NCI-H446 (cell line): ENCODE results near the gene HOXB3.

Source experiments
- DNase-seq, 2 experiments: peaks; one replicate each; lab custom pipeline; 2025; lab: John Stamatoyannopoulos, UW

Gene HOXB3

GRCh38 chr17:48597778-48598631 is 8.0 kb upstream of the HOXB3 start:
- no peak for DNase-seq

GRCh38 chr17:48597528-48597777 is 7.4 kb upstream of the HOXB3 start:
- DNase-seq: no peak

DNA sequence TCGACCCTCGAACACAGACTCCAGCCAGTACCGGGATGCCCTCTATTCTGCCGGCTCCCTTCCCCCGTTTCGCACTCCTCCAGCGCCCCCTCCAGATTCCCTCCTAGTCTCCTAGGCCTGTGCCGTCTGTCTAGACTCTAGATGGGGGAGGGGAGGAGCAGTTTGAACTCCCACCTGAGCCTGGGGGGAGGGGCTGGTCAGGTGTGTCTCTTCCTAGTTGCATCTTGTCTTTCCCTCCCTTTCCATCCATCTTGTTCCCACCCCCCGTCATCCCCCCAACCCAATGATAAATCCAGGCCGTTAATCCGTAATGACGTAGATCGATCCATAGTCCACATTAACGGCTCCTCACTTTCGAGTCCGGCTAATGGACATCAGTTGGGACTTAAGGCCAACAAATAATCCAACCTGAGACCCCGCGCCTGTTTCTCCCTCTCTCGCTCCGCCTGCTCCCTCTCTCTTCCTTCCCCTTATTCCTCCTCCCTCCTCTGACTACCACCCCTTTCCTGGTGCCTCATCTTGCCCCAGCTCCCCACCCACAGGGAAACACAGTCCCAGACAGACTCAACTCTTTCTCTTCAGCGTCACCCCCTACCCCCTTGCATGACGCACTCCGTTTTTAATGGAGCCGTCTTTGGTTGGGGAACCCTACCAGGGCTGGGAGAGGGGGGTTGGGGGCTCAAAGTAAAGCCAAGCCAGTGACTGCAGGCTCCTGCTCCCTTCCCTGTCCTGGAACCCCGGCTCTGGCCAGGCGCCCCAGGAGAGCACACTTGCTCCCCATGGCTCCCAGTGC is 6.9 kb upstream of the HOXB3 start:
- DNase-seq: no peak

DNA sequence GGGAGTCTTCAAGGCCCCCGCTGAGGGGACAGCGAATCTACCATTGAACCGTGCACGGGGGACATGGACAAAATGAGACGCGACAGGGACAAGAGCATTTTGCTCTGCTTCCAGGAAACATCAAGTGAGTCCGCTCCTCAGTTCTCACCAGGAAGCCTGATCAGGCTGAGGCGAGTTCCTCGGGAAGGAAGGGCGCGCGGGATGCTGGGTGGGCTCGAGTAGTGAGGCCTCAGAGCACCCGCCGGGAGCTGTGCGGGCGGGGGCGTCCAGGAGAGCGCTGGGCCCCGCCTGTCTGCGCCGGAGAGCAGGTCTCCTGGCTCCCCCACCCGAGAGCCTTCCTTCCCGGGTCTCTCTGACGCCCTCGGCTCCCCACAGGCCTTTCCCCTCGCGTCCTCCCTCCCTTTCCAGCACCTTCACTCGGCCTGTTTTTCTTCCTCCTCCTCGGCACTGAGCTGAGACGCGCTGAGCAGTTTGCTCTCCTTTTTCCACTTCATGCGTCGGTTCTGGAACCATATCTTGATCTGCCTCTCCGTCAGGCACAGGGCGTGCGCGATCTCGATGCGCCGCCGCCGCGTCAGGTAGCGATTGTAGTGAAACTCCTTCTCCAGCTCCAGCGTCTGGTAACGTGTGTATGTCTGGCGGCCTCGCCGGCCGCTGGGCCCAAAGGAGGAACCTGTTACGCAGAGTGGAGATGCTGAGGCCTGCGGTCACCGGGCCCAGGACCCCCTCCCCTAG is 6.1 kb upstream of the HOXB3 start:
- DNase-seq: no peak

DNA sequence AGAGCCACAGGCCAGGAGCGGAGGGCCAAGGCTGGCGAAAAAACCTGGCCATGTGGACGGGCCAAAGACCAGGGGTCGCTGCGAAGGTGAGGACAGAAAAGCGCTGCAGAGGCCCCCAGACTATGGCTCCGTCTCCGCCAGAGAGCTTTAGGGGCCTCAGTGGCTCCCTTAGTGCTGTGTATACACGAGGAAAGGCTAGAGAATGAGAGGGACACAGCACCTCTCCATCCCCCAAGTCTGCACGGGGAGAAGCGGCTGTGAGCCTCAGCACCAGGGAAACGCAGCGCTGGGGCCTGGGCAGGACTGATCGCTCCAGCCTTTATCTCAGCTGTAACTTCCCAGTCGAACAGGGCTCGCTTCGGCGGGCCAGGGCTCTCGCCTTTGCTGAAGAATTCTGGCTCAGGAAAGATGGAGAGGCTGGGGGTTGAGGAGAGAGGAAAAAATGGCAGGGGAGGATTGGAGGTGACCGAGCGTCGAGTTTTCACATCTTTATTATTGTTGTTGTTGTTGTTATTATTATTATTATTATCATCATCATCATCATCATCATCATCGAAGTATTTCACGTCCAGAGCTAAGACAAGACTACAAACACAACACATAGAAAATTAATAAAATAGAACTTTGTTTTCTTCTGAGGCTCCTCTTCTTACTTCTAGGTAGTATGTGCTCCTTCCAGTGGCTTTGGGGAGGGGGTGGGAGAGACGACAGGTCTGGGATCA is 5.4 kb upstream of the HOXB3 start:
- no peak for DNase-seq

DNA sequence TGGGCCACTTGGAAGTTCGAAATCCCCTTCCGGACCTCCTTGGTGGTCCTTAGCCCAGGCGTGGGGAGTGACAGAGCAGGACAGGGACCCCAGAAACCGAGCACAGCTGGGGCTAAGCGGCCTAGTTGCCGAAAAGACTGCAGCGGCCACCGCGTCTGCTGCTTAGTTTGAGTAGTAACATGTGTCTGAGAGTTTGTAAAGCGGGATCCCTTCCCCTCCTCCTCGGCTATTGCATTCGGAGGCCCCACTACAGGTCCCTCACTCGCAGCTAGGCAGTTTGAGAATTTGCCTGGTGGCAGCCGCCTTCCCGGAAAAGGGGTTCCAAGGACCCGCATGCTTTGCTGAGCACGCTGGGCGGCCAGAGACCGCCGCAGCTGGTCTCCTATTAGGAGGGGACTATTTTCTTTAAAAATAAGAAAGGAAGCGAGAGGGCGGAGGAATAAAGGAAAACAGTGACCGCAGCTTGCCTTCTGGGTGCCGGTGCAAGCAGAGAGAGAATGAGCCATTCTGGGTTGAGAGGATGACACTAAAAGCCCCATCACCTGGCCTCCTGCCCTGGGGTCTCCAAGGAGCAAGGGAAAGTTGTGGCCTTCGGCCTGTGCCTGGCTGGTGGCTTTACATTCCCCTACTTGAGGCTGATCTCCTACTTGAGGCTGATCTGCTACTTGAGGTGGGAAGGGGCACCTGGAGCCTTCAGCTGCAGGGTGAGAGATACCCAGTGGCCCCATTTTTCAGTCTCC is 4.7 kb upstream of the HOXB3 start:
- no peak for DNase-seq

GRCh38 chr17:48593840-48594537 is 3.9 kb upstream of the HOXB3 start:
- DNase-seq: peak in 1 of 2 experiments; percentile 81

- DNase-seq: no peak
Measured at GRCh38 chr17:48593126-48593829, 3.2 kb upstream of the HOXB3 start, which contains the start of gene HOXB5. TSS of gene HOXB5 (minus strand) at chr17:48593779. CDS start at chr17:48593682, 97 bp downstream.

DNA sequence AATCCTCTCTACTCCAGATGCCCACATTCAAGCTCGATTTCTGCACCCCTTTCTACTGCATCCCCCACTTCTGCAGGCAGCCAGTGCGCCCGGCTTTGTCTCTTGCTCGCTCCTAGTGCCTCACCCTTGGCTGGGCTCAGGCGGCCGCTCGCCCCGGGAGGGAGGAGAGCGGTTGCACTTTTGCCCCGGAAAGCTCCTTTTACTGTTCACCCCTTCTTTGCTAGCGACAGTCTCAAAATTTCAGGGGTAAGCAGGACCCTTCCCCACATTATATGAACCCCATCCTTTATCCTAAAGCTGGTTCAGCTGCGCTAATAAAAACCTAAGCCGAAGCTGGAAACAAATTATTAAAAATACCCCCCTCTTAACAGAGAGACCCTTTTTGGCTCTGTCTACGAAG is 2.5 kb upstream of the HOXB3 start:
- no peak for DNase-seq

DNA sequence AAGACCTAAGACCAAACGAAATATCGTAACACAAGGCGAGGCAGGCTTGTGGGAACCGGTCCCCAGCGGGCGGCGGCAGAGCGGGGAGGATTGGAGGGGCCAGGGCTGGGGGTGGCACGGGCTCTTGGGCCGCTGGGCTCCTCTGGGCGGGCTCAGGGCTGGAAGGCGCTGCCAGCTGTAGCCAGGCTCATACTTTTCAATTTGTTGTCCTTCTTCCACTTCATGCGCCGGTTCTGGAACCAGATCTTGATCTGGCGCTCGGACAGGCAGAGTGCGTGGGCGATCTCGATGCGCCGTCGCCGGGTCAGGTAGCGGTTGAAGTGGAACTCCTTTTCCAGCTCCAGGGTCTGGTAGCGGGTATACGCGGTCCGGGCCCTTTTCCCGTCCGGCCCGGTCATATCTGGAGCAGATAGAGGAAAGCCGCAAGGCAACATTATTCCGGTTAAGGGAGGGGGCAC is 2.0 kb upstream of the HOXB3 start:
- no peak for DNase-seq

DNA sequence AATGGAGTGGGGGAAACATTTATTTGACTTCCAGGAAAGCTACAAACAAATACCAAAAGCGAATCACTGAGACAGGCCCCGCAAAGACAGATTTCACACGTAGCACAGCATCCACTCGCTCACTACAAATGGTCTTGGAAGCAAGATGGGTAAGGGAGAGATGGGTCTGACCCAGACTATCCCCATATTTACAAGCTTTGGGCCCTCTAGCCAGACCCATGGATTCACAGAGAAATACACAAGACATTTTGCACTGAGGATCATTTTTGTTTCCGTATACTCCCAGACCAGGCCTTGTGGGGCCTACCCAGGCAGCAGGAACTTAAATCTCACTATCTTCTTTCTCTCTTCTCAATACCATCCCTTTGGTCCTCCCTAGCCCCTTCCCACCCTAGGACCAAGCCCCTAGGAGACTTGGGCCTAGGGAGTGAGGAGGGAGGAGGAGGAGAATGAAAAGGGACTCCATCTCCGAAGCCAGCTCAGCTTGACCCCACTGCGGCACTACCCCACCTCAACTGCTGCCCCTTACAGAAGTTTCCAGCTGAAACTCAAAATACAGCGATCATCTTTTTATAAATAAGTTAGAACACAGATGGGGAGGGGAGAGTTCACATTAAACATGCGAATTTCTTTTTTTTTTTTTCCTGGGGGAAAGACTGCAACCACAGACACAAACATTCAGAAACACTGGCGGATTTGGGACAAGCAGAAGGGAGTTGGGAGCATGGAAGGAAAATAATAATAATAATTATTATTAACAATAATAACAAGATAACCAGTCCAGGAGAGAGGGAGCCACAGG is 1.4 kb upstream of the HOXB3 start:
- DNase-seq: no peak

DNA sequence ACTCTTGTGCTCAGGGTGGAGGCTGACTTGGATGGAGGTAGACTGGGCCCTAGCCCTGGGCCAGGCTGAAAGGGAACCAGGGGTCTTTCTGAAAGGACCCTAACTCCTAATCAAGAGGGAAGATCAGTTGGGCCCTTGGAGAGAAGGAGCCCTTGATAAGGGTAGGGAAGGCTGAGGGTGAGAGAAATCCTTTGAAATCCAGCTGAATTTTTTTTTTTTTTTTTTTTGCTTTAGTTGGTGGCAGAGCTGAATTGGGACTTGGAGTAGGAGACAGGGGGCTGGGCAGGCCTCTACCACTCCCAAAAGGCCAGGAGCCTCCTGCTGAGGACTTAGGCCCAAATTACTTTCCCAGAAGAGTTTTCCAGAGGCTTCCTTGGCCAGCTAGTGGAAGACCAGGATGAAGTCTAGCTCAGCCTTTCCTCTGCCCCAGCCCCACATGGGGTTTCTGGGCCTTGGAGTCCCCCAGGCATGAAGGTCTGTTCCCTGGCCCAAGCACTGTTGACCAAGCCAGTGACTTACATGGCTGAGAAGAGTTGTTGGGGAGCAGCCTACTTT is 643 bp upstream of the HOXB3 start:
- DNase-seq: no peak

- no peak for DNase-seq
Measured at GRCh38 chr17:48589060-48589830, 796 bp downstream of the HOXB3 start.

DNA sequence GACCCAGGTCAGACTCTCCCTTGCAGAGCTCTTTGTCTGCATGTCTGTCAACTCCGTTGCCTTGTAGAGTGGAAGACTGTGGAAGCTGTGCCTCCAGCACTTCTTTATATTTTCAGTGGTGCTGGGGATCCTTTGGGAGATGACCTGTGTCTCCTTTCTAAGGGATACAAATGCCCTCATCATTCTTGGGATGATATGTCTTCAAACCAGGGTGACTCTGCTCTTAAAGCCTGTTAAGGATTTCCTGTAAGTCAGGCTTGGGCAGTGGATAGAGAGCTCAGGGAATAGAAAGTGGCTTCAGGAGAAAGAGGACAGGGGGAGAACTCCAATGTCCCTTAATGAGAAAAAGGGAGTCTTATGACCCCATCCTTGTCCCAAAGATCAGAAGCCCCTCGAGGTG is 1.5 kb downstream of the HOXB3 start:
- no peak for DNase-seq

DNA sequence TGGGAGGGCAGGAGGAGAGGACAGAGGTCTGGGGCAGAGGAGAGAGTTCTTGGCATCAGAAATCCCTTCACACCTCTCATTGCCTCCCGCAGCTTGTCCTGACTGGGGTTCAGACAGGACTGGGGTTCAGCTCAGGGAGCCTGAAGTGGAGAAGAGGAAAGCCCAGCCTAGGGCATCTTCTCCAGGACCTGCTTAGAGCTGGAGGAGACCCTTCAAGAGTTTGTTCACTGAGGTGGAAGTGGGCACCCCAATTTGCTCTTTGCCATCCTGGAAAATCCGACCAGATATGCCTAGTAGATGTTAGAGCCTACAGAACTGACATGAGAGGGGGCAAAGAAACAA is 2.0 kb downstream of the HOXB3 start:
- DNase-seq: no peak

GRCh38 chr17:48587276-48588073 is 2.6 kb downstream of the HOXB3 start:
- no peak for DNase-seq
